HG03095 (cell line): ENCODE data around the gene LMNTD2.
"Not testable (repeated sequence)": the region's sequence is repeated elsewhere in the genome, so short reads cannot be mapped to it uniquely, and the experiment has no call there.

Experiments
- ATAC-seq: cut with Tn5 transposase; IDR thresholded peaks from one replicate; pipeline ENCODE4 v1.9.1; 2021; ENCODE audit warnings: moderate library complexity; ENCODE audit not compliant: unreplicated experiment

Gene LMNTD2

GRCh38 chr11:516918-517685 is 43.4 kb downstream of the LMNTD2 start:
- ATAC-seq = not testable (repeated sequence)

- ATAC-seq = no peak
Observed at GRCh38 chr11:516400-516799, 44.1 kb downstream of the LMNTD2 start.

- ATAC-seq = no peak
Observed at GRCh38 chr11:515131-515530, 45.4 kb downstream of the LMNTD2 start.

DNA sequence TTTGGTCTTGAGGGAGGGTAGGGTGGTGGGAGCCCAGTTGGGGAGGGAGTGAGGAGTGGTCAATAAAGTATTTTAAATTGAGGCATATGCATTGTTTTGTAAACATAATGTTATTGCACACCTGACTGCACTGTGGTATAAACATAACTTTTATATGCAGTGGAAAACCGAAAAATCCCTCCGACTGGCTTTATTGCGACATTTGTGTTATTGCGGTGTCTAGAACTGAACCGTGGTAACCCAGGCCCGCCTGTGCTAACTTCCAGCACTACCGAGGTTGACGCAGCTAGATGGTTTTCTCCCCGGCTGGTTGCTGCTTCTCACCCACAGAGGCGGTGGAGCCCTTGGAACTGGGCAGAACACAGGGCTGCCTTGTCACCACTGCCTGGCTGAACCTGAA is 45.9 kb downstream of the LMNTD2 start:
- ATAC-seq = no peak

- no peak for ATAC-seq
Observed at GRCh38 chr11:512761-513595, 47.6 kb downstream of the LMNTD2 start.

DNA sequence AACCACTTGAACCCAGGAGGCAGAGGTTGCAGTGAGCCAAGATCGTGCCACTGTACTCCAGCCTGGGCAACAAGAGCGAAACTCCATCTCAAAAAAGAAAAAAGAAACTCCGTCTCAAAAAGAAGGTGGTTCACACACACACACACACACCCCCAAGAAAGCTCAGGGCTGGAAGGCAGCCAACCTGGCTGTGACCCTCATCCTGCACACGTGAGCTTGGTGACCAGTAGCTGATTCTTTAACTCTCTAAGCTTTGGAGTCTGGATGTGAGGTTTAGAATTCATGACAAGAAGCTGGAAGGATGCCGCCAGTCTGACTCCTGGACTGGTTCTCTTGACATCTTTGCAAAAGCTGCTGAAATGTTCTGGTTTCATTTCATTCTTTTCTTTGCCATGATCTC is 51.6 kb downstream of the LMNTD2 start:
- no peak for ATAC-seq

GRCh38 chr11:507727-508515 is 52.6 kb downstream of the LMNTD2 start:
- ATAC-seq = no peak

DNA sequence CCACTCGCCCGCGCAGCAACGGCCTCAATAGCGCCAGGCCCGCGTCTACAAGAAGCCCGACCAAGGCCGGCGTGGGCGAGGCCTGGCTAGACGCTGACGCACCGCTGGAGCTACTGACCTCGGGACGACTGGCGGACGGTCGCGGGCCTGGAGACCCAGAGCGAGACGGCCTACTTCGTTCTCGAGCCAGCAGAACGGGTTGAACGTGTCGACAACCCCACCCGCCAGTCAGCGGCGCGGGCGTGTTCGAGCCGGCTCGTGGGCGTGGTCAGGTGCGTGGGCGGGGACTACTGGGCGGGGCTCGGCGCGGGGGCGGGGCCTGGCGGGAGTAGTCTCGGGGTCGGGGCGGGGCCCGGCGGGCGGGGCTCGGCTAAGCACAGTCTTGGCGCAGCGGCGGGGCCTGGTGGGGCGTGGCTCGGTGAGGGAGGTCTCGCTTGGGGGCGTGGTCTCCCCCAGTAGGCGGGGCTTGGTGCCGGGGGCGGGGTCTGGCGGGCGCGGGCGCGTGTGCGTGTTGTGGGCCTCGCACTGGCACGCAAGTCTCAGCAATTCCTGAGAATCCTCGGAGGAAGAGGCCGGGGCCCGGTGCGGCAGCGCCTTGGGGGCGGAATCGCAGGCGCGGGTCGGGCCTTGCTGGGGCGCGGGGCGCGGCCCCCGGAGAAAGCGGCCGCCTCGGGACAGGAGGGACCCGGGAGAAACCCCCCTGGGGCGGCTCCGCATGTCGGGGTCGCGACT is 53.4 kb downstream of the LMNTD2 start, which contains the start of gene RNH1:
TSS of gene RNH1 (minus strand) at position 248 of the 732 bp plus-strand sequence. CDS start 5,080 bp downstream, outside the sequence.
- ATAC-seq = peak; percentile 34

DNA sequence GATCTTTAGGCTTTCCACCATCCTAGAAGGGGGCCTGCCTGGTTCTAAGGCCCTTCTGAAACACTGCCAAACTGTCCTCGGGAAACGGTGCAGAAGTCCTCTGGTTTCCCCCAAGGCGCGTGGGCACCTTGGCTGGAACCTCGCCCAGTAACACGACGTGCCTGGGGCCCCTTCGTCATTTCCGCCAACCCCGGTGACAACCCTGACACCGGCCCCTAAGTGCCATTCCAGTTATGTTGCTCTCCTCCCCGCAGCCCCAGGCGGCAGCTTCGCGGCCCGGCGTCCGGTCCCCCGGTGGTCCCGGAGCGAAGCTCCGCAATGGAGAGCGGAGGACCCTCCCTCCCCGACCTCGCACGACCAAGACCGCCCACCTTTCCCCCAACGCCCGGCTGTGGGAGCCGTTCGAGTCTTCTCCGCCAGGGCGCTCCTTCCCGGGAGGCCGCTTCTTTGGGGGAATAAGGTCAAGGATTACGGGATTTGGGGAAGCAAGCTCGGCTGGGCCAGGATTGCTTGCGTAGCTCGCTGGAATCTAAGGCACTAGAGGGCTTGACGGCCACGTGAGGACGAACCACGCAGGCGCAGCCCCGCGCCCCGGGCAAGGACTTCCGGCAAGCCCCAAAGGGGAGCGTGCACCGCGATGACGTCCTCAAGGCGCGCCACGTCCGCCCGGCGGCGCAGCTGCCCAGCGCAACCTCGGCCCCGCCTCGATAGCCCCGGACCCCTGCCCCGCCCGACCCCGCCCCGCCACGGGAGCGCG is 54.1 kb downstream of the LMNTD2 start:
- ATAC-seq = peak; percentile 56

DNA sequence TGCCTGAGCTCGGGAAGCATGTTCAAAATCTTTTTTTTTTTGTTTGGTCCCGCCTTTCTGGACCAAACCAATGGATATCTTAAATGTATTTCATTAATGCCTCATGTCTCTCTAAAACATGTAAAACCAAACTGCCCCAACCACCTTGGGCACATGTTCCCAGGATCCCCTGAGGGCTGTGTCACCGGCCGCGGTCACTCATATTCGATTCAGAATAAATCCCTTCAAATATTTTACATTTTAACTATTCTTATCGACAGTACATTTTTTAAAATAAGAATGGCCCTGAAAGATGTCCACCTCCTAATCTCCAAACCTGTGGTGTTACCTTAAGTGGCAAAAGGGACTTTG is 55.6 kb downstream of the LMNTD2 start:
- ATAC-seq = no peak
